ENCODE measurements around the gene MAB21L3. TPM values are rescaled to one million over a fixed set of nuclear protein-coding genes. Genes with fewer than 3 reads are reported as not detected.

The MAB21L3 gene
- total and polyA plus RNA-seq, 2 donors (not counting 3 experiments of a cell fraction or from before 2014, with no cell fraction given), result not detected

DNA sequence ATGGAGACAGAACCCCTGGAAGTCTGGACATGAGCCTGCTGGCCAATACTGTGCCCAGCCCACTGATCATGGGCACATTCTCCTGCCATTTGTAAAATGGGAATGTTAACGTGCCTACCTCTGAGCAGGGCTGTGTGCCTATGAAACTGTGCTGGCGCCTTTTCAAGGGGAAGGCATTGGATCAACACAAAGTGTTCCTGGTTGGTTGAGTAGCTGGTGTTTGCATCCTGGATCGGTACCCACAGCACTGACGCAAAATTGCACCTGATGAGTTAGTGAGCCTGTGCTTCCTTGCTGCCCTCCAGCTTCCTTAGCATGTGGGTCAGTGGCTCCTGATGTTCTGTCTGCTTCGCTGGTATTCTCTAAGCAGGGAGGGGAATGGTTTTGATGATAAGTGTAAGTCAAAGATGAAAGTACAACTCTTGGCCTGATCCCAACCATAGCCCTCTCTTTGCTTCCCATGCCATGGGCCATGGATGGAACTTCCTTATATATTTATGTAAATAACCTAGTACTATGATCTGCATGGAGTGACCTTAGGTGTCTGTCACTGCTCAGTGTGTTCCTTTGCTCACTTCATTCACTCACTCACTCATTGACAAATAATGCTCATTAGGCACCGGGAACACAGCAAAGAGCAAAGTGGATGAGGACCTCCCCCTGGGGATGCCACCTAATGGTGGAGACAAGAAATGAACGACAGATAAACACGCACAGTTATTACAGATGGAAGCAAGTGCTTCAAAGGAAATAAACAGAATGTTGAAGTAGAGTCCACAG lies 22.7 kb downstream of the MAB21L3 start:
- FAIRE-seq (no peak), DNase-seq (ENCODE audit: low read depth, low spot score) (no peak)
- no TSS peak for BruUV-seq (replicated peaks)
- Histone ChIP-seq H3K4me1 (ENCODE audit: control insufficient read depth, extremely low read depth, insufficient read depth, low read length) (peaks cover 2% of the 10 kb centered on the region), H4K20me1 (replicated peaks; ENCODE audit: control insufficient read depth, extremely low read depth, insufficient read depth, low read length) (no peaks in the 10 kb centered on the region), H3K36me3 (ENCODE audit: control insufficient read depth in 2 of 2, extremely low read depth in 1 of 2, insufficient read depth in 2 of 2, low read length in 2 of 2) (no peaks in the 10 kb centered on the region), H3K4me3 (replicated peaks in 1 of 3; ENCODE audit: insufficient read depth in 1 of 3, low read depth in 1 of 3, low read length in 3 of 3) (no peak overlapping the region), H3K27me3 (ENCODE audit: control insufficient read depth in 2 of 2, insufficient read depth in 2 of 2, low read length in 2 of 2) (peaks cover 4 to 10% of the 10 kb centered on the region in 2 experiments), H3K79me2 (ENCODE audit: control insufficient read depth, insufficient read depth, low read length) (no peaks in the 10 kb centered on the region), H3K4me2 (ENCODE audit: insufficient read depth, low read length) (no peak overlapping the region), H3K9ac (replicated peaks; ENCODE audit: extremely low read depth, insufficient read depth, low read length) (no peak overlapping the region), H2AFZ (ENCODE audit: low read depth, low read length) (no peak overlapping the region), H3K27ac (ENCODE audit: insufficient read depth, low read depth, low read length) (no peak overlapping the region), H3K9me1 (replicated peaks; ENCODE audit: control insufficient read depth, extremely low read depth, insufficient read depth, low read length) (no peaks in the 10 kb centered on the region), H3K9me3 (replicated peaks; ENCODE audit: control insufficient read depth, insufficient read depth, low read length) (no peaks in the 10 kb centered on the region)
- dilution Hi-C loops (cut with MboI; ENCODE audit: extremely low pct_ligation_motif_present, low sequenced_read_pairs) (no loop called here), intact Hi-C loops (cut with micrococcal nuclease) (no loop called here)
- ChIA-PET POLR2A (no interaction called here), CTCF (interaction anchor here (0.9 to 1.1 kb wide), 2 partner anchors 351 to 441 kb away, joined by 3 read pairs; no protein-coding TSS in a partner anchor)
- TF ChIP-seq MYC (IDR thresholded peaks at IDR 0.05; ENCODE audit: low read depth, low read length), result no peak
- no peak for TF ChIP-seq GATA2 (IDR thresholded peaks at IDR 0.05; ENCODE audit: insufficient read depth, insufficient read length, low read depth, low read length)
- TF ChIP-seq POLR2A (IDR thresholded peaks at IDR 0.05; ENCODE audit: low read depth, low read length), result no peak
- TF ChIP-seq JUN (IDR thresholded peaks at IDR 0.05; ENCODE audit: borderline replicate concordance, insufficient read depth, insufficient read length, low read depth), result no peak
- TF ChIP-seq, protein P1, sequence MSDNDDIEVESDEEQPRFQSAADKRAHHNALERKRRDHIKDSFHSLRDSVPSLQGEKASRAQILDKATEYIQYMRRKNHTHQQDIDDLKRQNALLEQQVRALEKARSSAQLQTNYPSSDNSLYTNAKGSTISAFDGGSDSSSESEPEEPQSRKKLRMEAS (IDR thresholded peaks at IDR 0.05; ENCODE audit: insufficient read depth, insufficient read length), result no peak
- no peak for TF ChIP-seq EZH2 (IDR thresholded peaks at IDR 0.05; ENCODE audit: borderline replicate concordance, low read depth, low read length, severe bottlenecking)
- TF ChIP-seq, protein P2, sequence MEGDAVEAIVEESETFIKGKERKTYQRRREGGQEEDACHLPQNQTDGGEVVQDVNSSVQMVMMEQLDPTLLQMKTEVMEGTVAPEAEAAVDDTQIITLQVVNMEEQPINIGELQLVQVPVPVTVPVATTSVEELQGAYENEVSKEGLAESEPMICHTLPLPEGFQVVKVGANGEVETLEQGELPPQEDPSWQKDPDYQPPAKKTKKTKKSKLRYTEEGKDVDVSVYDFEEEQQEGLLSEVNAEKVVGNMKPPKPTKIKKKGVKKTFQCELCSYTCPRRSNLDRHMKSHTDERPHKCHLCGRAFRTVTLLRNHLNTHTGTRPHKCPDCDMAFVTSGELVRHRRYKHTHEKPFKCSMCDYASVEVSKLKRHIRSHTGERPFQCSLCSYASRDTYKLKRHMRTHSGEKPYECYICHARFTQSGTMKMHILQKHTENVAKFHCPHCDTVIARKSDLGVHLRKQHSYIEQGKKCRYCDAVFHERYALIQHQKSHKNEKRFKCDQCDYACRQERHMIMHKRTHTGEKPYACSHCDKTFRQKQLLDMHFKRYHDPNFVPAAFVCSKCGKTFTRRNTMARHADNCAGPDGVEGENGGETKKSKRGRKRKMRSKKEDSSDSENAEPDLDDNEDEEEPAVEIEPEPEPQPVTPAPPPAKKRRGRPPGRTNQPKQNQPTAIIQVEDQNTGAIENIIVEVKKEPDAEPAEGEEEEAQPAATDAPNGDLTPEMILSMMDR (IDR thresholded peaks at IDR 0.05; ENCODE audit: extremely low read depth in 1 of 2, insufficient read depth in 1 of 2, low read depth in 1 of 2, low read length in 2 of 2), result no peak
- no peak for TF ChIP-seq POLR2AphosphoS5 (IDR thresholded peaks at IDR 0.05; ENCODE audit: insufficient read depth, low read depth, low read length)

Measured in endothelial cell of umbilical vein (primary cell).